GM18951 (cell line): ENCODE results near the gene PERCC1.
"Not testable (repeated sequence)": the region's sequence is repeated elsewhere in the genome, so short reads cannot be mapped to it uniquely, and the experiment has no call there.

Experiments used
- POLR2A ChIP-seq: IDR thresholded peaks from 4 replicates; pipeline ENCODE4 v1.6.1; 2011; ENCODE audit warnings: mild to moderate bottlenecking; ENCODE audit not compliant: insufficient read length, insufficient read depth; ENCODE audit errors: extremely low read depth
- in situ Hi-C: fragments of 300-500 bp; cut with MboI; formaldehyde crosslinking; loops from one replicate; pipeline ENCODE4 v1.12.0; 2022; ENCODE audit warnings: low sequenced_read_pairs, mixed read lengths, inconsistent platforms; ENCODE audit not compliant: unreplicated experiment

Gene PERCC1

DNA sequence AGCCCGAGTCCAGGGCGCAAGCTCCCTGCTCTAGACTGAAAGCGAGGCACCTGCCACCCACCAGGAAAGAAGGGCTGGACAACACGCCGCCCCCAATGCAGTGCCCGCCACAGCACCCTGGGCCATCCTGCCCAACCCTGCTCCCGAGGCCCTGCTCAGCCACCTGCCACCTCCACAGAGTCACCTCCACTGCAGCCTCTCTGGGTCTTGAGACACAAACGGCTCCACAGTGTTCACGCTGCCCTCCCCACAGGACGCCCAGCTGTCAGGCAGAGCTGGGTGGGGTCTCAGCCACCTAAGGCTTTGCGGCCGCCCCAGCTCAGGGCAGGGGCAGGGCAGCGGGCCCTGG, 34.7 kb downstream of the PERCC1 start:
- no peak for TF ChIP-seq POLR2A
- in situ Hi-C loops = no loop called here

- in situ Hi-C loops = no loop called here
- no peak for TF ChIP-seq POLR2A
These were observed 35.2 kb downstream of the PERCC1 start for GRCh38 chr16:1466054-1466453.

DNA sequence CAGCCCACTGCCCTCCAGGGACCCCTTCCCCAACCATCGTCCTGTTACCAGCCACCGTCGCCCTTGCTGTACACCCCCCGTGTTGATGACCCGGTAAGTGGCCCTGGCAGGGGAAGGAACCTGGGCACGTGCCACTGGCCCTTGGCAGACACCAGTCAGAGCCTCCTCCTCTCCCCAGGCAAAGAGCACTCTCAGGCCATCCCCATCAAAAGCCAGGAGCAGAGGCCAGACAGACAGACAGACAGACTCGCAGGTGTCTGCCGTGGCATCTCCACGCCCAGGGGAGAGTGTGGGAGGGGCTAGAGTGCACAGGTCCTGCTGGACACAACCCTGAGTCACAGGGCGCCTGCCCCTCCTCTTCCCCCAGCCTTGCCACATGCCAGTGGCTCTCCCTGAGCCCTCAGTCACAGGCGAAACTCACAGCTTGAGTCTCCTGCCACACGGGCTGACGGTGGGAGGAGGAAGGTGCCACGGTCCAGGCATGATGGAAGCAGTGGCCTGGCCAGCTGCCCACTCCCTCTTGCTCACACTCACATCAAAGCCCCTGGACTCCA, 36.2 kb downstream of the PERCC1 start:
- in situ Hi-C loops = no loop called here

DNA sequence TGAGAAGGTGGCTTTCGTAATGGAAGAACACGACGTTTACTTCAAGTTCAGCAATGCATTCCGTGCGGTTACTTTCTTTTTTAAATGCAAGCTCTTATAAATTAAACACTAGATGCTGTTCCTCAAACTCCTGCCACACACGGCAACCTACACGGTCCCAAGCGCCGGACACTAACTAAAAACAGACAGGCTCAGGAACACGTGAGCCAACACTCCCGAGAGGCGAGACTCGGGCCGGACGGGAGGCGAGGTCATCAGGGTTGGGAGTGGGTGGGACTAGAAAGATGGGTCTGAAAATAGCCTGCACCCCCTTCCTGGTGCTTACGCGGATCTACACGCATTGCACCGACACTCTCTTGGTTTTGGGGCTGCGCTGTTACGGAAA, 37.5 kb downstream of the PERCC1 start:
- in situ Hi-C loops = no loop called here
- TF ChIP-seq POLR2A = no peak

More for the DNA sequence above, 36.2 kb downstream of the PERCC1 start:
- TF ChIP-seq POLR2A = no peak

DNA sequence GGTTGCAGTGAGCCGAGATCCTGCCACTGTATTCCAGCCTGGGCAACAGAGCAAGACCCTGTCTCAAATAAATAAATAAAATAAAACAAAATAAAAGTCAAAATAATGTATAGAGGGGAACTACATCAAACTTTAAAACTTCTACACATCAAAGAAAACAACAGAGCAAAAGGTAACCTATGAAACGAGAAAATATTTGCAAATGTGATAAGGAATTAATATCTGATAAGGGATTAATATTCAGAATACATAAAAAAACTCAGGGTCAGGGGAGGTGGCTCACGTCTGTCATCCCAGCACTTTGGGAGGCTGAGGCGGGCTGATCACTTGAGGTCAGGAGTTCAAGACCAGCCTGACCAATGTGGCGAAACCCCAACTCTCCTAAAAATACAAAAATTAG, 38.3 kb downstream of the PERCC1 start:
- in situ Hi-C loops = not testable (repeated sequence)

DNA sequence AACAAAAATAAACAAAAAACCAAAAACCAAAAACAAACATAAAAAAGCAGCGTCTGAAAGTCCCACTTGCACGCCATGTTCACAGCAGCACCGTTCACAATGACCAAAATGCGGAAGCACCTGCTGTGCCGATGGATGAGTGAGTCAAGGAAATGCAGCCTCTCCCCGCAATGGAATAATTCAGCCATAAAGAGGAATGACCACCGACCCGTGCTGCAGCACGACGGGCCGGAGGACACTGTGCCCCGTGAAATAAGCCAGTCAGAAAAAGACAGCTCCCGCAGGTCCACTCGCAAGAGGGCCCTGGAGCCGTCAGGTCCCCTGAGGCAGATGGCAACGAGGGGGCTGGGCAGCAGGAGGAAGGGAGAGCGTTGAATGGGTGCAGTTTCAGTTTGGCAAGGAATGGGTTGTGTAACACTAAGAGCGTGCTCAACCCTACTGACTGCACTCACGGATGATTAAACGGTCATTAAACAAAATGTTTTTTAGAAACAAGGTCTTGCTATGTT, 38.9 kb downstream of the PERCC1 start:
- in situ Hi-C loops = no loop called here
- peak; percentile 22 for TF ChIP-seq POLR2A

- in situ Hi-C loops = no loop called here
These were observed 39.8 kb downstream of the PERCC1 start for GRCh38 chr16:1470481-1471251.

DNA sequence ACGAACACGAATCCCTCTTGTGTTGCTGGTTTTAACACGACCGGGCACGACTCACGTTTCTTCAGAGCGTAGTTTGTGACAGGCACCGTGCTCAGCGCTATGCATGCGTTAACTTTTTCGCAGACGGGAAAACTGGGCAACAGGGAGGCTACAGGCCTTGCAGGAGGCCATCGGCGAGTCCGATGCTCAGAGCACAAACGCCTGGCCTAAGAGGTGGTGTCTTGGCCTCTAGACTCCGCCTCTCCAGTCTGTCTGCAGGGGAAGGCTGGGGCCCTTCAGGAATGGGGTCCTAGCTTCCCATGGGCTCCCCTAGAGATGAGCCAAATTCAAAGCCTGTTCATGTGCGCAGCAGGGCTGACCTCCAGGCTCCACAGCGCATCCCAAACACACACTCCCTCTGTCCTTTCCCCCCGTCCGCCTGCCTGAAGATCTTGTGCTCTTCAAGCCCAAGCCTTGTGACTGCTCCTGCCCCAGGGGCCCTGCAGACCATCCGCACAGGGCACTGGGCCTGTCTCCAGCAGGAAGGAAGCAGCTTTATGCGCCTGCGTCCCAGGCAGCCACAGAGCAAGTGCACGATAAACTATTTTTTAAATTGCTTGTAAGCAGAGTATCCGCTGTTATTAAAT, 40.8 kb downstream of the PERCC1 start:
- no peak for TF ChIP-seq POLR2A
- in situ Hi-C loops = no loop called here

More at GRCh38 chr16:1470481-1471251, 39.8 kb downstream of the PERCC1 start:
- TF ChIP-seq POLR2A = no peak

DNA sequence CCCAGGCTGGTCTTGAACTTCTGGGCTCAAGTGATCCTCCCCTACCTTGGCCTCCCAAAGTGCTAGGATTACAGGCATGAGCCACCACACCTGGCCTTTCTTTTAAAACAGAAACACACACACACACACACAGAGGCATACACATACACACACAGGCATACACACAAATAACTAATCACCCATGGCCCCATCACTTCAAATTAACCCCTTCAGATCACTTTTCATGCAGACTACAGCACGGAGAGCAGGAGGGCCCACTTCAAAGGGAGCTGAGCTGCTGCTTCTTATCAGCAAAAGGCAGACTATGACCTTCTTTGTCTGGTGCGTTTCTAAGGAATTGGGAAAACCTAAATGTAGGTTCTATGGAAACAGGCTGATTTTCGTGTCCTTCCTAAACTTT, 42.1 kb downstream of the PERCC1 start:
- in situ Hi-C loops = no loop called here
- TF ChIP-seq POLR2A = no peak

- no peak for TF ChIP-seq POLR2A
- in situ Hi-C loops = no loop called here
These were observed 43.4 kb downstream of the PERCC1 start for GRCh38 chr16:1474082-1474795.

DNA sequence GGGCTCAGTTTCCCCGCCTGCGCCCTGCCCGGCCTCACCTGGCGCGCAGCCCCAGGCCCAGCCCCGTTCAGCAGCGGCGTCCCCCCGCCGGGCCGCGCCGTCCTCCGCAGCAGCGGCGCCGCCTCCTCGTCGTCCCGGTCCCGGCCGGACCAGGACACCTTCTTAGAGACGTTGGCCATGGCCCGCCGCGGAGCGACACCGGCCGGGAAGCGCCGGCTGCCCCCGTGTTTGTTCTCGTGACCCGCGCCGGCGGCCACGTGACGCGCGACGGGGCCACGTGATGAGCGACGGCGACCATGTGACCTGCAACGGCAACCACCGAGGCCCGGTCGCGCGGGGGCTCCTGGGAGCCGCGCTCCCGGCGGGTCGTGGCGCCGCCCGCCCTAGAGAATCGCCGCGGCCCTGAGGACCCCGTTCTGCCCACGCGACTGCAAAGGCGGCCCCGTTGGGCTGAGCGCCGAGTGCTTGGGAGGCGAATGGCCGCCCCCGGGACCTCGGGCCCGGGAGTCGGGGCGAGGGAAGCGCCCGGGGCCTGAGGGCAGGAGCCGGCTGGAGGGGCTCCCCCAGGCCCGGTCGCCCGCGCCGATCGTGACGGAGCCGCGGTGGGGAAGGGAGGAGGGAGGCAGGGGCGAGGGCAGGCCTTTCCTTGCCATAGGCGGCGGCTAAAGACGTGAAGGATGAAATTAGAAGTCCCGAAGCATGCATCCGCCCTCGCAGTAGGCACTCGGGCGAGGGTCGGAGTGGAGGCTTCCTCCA, 44.1 kb downstream of the PERCC1 start, which contains the start of gene CLCN7:
TSS of gene CLCN7 (minus strand) at position 233 of the 756 bp plus-strand sequence. CDS start at position 179, 54 bp downstream.
- TF ChIP-seq POLR2A = peak; percentile 97
- in situ Hi-C loops = no loop called here

DNA sequence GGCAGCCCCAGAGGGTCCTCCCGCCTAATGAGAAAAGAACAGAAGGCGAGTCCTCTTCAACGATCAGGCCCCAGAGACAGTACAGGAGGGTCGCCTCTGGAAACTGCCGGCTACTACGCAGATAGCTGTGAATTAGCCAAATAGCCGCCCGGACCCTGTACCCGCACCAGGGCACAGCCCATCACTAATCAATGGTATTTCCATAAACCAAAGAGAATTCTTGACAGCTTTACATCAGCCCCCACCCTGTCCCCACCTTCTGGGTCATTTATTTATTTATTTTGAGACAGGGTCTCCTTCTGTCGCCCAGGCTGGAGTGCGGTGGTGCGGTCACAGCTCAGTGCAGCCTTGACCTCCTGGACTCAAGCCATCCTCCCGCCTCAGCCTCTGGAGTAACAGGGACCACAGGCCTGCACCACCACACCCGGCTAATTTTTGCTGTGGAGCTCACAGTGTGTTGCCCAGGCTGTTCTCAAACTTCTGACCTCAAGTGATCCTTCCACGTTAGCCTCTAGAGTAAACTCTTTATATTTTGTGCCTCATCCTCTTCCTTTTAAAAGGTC, 44.8 kb downstream of the PERCC1 start:
- in situ Hi-C loops = no loop called here
- no peak for TF ChIP-seq POLR2A

GRCh38 chr16:1477033-1477432, 46.2 kb downstream of the PERCC1 start:
- TF ChIP-seq POLR2A = no peak
- in situ Hi-C loops = no loop called here

DNA sequence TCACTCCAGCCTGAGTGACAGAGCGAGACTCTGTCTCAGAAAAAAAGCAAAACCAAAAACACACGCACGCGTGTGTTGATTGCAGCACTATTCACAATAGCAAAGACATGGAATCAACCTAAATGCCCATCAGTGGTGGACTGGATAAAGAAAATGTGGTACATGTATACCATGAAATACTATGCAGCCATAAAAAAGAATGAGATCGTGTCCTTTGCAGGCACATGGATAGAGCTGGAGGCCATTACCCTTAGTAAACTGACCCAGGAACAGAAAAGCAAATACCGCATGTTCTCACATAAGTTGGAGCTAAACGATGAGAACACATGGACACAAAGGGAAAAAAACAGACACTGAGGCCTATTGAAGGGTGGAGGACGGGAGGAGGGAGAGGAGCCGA, 48.1 kb downstream of the PERCC1 start:
- in situ Hi-C loops = not testable (repeated sequence)
